WI38 (cell line): ENCODE results near the gene SYNJ2.
A peak's percentile ranks its signal among the peaks of the same experiment; 100 is the strongest.
"Not testable (repeated sequence)": the region's sequence is repeated elsewhere in the genome, so short reads cannot be mapped to it uniquely, and the experiment has no call there.

Source experiments
- H3K4me3 ChIP-seq: 2 replicates; pipeline ENCODE4 v1.5.1; 2011; ENCODE audit warnings: low read depth, mild to moderate bottlenecking, control low read depth, low read length
- TF ChIP-seq, protein P1 (sequence below): IDR thresholded peaks from 2 replicates; pipeline ENCODE4 v1.5.1; 2012; ENCODE audit warnings: low read depth, mild to moderate bottlenecking, control low read depth, low read length

The SYNJ2 gene

GRCh38 chr6:157981395-157982101, at the start of gene SYNJ2:
SYNJ2 (plus strand) TSS chr6:157981863; CDS start chr6:157981962, 99 bp downstream.
- TF ChIP-seq, protein P1, sequence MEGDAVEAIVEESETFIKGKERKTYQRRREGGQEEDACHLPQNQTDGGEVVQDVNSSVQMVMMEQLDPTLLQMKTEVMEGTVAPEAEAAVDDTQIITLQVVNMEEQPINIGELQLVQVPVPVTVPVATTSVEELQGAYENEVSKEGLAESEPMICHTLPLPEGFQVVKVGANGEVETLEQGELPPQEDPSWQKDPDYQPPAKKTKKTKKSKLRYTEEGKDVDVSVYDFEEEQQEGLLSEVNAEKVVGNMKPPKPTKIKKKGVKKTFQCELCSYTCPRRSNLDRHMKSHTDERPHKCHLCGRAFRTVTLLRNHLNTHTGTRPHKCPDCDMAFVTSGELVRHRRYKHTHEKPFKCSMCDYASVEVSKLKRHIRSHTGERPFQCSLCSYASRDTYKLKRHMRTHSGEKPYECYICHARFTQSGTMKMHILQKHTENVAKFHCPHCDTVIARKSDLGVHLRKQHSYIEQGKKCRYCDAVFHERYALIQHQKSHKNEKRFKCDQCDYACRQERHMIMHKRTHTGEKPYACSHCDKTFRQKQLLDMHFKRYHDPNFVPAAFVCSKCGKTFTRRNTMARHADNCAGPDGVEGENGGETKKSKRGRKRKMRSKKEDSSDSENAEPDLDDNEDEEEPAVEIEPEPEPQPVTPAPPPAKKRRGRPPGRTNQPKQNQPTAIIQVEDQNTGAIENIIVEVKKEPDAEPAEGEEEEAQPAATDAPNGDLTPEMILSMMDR = peak; percentile 27; the same call in 1 of the 2 replicates
- peak within 1 kb of the TSS; percentile 89 for H3K4me3 ChIP-seq

- TF ChIP-seq, protein P1 = no peak
Observed at GRCh38 chr6:157935786-157936185, 45.9 kb upstream of the SYNJ2 start.

DNA sequence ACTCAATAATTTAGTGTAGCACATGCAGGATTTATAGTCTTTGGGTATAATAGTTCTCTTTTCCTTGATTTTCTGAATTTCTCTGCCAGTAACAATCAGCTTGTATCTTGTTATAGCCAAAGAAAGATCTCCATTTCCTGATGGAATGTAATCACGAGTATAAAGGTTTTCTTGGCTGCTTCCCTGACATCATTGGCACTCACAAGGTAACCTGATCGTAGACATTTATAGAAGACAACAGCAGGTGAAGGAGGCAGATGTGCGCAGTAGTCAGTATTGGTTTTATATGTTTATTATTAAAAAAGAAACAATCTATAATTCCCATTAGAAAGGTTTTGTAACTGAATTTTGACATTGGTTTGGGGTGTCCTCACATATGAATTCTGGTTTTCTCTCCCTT, 44.3 kb upstream of the SYNJ2 start:
- TF ChIP-seq, protein P1 = no peak
- no peak overlapping the region for H3K4me3 ChIP-seq

More at GRCh38 chr6:157935786-157936185, 45.9 kb upstream of the SYNJ2 start:
- H3K4me3 ChIP-seq = no peak overlapping the region

DNA sequence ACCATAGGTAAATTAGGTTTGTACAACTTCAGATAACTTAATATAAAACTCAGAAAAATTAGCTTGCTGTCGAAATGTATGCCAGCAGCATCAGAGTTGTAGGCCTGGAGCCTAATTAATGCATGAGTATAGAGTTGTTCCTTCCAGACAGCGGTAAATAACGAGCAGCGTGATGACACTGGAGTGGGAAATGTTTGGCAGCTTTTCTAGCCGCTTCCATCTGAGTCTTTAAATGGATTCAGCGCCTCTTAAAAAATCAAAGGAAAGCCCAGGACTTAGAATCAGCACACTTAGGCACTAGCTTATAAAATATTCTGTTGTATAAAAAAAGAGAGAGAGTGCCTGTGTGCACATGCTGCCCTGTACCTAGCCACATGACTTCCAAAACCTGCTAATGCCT, 43.7 kb upstream of the SYNJ2 start:
- no peak overlapping the region for H3K4me3 ChIP-seq
- TF ChIP-seq, protein P1 = no peak

DNA sequence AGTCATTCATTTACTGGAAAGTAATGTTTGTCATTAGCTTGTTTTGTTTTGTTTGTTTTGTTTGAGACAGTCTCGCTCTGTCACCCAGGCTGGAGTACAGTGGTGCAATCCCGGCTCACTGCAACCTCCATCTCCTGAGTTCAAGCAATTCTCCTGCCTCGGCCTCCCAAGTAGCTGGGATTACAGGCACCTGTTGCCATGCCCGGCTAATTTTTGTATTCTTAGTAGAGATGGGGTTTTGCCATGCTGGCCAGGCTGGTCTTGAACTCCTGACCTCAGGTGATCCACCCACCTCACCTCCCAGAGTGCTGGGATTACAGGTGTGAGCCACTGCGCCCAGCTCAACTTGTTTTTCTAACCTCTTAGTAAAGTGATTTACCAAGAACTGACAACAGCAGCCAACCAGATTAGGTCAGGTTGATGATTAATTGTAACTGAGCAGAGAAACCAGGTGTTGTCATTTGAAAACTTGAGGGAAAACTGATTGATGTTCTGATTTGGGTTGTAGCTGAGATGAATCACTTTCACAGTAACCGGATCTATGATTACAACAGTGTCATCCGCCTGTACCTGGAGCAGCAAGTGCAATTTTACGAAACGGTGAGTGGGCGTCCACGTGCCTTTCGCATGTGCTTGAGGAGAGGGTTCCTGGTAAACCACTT, 41.2 kb upstream of the SYNJ2 start:
- H3K4me3 ChIP-seq = not testable (repeated sequence)

- H3K4me3 ChIP-seq = no peak overlapping the region
- TF ChIP-seq, protein P1 = no peak
Observed at GRCh38 chr6:157941101-157941863, 40.4 kb upstream of the SYNJ2 start.

- TF ChIP-seq, protein P1 = no peak
- H3K4me3 ChIP-seq = no peak overlapping the region
Observed at GRCh38 chr6:157942351-157942750, 39.3 kb upstream of the SYNJ2 start.
